GM18873 (cell line): ENCODE results near the gene IL7R.
"Not testable (repeated sequence)": the region's sequence is repeated elsewhere in the genome, so short reads cannot be mapped to it uniquely, and the experiment has no call there.

ENCODE experiments used
- ATAC-seq: cut with Tn5 transposase; IDR thresholded peaks from one replicate; pipeline ENCODE4 v1.9.1; 2021; ENCODE audit warnings: mild to moderate bottlenecking, moderate library complexity, moderate number of reproducible peaks; ENCODE audit not compliant: unreplicated experiment, low FRiP score

IL7R gene

DNA sequence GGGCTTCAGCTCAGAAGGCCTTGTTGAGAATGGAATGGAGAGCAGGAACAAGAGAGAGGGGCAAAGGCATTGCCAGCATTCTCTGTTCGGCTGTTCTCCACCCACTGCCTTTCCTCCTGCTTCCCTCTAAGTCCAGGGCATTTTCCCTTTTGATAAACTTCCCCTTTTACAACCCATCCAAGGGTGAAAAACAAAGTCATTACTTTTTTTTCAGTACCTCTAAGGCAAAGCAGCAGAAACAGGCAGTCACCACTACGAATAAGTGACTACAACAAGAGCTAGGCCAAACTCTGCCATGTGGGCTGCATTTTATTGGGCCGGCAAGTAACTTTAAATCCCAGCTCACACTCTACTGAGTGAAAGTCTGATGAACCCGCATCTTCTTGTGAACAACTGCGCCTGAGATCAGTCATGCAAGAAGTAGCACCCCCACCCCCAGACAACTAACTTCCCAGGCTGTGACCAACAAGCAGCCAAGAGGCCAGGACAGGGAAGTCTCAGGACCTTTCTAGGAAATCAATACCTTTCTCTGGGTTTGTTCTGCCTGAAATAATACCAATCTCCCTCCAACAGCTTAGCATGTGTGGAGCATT lies 13.1 kb downstream of the IL7R start:
- no peak for ATAC-seq

GRCh38 chr5:35870605-35871004 lies 13.9 kb downstream of the IL7R start:
- no peak for ATAC-seq

DNA sequence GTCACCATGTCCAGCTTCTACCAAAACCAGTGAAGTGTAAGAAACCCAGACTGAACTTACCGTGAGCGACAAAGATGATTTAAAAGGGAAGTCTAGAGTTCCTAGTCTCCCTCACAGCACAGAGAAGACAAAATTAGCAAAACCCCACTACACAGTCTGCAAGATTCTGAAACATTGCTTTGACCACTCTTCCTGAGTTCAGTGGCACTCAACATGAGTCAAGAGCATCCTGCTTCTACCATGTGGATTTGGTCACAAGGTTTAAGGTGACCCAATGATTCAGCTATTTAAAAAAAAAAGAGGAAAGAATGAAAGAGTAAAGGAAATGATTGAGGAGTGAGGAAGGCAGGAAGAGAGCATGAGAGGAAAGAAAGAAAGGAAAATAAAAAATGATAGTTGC lies 19.8 kb downstream of the IL7R start:
- no peak for ATAC-seq

GRCh38 chr5:35876922-35877321 lies 20.2 kb downstream of the IL7R start:
- ATAC-seq: no peak

GRCh38 chr5:35877655-35878054 lies 21.0 kb downstream of the IL7R start:
- no peak for ATAC-seq

GRCh38 chr5:35878079-35878478 lies 21.4 kb downstream of the IL7R start:
- no peak for ATAC-seq

DNA sequence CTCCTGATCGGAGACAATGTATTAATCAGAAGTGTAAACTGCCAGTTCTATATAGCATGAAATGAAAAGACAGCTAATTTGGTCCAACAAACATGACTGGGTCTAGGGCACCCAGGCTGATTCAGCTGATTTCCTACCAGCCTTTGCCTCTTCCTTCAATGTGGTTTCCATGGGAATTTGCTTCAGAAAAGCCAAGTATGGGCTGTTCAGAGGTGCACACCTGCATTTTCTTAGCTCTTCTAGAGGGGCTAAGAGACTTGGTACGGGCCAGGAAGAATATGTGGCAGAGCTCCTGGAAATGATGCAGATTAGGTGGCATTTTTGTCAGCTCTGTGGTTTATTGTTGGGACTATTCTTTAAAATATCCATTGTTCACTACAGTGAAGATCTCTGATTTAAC lies 22.4 kb downstream of the IL7R start:
- no peak for ATAC-seq

- no peak for ATAC-seq
Measured at GRCh38 chr5:35879649-35880048, 23.0 kb downstream of the IL7R start.

DNA sequence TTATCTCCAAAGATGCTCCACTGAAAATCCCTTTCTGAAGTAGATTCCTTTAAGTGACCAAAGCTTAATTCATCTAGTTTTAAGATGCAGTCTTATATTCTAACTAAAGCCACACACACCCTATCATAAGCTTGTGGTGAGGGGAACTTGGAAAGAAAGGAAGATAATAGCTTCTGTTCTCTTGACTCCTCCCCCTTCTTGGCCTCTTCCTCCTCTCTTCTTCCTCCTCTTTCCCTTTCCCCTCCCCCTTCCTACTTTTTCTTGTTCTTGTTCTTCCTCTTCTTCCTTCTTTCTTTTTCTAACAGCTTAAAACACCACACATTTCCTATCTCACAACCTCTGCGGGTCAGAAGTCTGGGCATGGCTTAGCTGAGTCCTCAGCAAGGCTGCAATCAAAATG lies 23.5 kb downstream of the IL7R start:
- no peak for ATAC-seq

- no peak for ATAC-seq
Measured at GRCh38 chr5:35881758-35882157, 25.1 kb downstream of the IL7R start.

DNA sequence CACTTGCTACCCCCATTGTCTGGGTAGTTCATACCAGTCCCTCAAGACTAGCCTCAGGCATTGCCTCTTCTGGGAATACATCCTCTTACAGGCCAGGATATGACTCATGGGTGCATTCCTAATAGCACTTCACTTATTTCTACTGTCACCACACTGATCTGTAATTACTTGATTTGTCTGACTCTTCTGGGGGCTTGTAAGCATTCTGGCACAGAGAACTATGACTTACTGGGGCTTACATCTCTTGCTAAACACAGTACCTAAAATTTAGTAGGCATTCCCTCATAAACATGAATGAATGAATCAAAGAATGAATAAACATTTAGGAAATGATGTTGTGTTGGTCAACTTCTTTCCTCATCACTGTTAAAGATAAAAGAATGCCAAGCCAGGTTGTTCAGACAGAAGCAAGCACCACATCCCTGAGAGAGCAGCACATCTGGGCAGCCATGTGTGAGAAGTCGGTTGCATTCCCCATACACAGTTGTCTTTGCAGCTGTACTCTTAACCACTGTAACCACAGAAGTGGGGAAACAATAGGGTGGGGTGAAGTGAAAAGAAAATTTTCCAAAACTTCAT lies 27.6 kb downstream of the IL7R start:
- no peak for ATAC-seq

GRCh38 chr5:35884773-35885172 lies 28.1 kb downstream of the IL7R start:
- no peak for ATAC-seq

GRCh38 chr5:35886381-35886780 lies 29.7 kb downstream of the IL7R start:
- no peak for ATAC-seq

GRCh38 chr5:35887321-35888100 lies 30.8 kb downstream of the IL7R start:
- ATAC-seq: no peak

GRCh38 chr5:35890021-35891020 lies 33.6 kb downstream of the IL7R start:
- ATAC-seq: no peak

GRCh38 chr5:35892799-35893198 lies 36.1 kb downstream of the IL7R start:
- ATAC-seq: not testable (repeated sequence)

- no peak for ATAC-seq
Measured at GRCh38 chr5:35894131-35894530, 37.4 kb downstream of the IL7R start.

DNA sequence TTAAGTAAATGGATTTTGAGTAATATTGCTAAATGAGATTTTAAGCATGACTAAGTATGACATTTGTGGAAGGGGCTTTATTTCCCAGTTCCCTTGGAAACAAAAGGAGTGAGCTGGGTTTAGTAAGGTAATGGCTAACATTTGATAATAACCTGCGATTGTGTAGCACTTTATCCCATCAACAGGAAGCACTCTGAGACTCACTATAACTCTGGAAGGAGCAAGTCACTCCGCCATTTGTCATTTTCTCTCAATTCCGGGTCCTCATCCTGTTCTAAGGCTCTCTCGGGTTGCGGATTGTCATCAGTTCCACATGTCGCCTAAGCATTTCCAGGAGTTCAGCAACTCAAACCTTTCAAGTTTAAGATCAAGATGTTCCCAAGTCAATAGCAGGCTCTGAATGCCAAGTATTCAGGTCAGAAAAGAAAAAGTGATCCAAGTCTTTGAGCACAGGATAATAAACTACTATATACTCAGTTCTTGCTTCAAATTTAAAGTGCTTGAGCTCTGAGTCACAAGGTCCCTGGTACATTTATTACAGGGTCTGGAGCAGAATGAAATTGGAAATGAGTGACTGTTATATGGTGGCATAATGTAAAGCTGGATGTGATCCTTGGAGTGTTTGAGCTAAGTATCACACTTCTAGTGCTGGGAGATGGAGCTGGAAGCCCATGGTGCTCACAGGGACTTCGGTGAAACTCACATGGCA lies 42.4 kb downstream of the IL7R start:
- ATAC-seq: no peak

- no peak for ATAC-seq
Measured at GRCh38 chr5:35899800-35900199, 43.1 kb downstream of the IL7R start.
